ENCODE results near the gene ADSS1.
A peak's percentile ranks its signal among the peaks of the same experiment; 100 is the strongest.

ADSS1 gene

DNA sequence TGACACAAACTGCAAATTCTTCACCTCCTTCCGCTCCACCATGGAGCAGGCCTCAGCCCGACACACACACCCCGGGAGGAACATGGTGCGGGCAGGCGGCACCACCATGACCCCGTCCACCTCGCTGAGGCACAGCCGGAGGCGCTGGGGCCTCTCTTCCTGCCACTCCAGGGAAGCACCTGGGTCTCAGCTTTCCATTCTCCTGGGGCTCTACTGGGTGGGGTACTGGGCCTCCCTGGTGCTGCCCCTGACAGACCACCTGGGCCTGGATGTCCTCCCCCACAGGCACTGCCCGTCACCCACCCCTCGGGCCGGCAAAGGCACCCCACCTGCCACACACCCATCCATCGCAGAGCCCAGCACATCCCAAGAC is 61.7 kb downstream of the ADSS1 start:
- no peak for DNase-seq

DNA sequence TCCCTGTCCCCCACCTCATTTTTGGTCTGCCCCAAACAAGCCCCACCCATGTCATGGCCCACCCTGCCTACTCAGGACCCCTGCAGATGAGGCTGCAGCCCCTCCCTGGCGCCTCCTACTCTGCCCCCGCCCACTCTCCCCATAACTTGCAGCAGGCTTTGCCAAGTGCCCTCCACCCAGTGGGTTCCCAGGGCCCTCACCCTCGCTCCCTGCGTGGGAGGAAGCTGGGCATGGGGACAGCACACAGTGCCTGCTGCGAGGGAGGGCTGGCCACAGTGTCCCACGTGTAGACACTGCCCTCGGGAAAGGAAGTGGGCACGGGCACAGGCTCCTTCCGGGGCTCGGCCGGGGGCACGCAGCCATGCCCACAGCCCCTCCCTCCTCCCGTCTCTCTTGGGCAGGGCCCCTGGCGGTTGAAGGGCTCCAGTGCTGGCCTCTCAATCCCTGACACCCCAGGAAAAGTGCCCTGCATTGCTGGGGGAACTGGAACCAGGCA is 62.1 kb downstream of the ADSS1 start:
- no peak for DNase-seq

DNA sequence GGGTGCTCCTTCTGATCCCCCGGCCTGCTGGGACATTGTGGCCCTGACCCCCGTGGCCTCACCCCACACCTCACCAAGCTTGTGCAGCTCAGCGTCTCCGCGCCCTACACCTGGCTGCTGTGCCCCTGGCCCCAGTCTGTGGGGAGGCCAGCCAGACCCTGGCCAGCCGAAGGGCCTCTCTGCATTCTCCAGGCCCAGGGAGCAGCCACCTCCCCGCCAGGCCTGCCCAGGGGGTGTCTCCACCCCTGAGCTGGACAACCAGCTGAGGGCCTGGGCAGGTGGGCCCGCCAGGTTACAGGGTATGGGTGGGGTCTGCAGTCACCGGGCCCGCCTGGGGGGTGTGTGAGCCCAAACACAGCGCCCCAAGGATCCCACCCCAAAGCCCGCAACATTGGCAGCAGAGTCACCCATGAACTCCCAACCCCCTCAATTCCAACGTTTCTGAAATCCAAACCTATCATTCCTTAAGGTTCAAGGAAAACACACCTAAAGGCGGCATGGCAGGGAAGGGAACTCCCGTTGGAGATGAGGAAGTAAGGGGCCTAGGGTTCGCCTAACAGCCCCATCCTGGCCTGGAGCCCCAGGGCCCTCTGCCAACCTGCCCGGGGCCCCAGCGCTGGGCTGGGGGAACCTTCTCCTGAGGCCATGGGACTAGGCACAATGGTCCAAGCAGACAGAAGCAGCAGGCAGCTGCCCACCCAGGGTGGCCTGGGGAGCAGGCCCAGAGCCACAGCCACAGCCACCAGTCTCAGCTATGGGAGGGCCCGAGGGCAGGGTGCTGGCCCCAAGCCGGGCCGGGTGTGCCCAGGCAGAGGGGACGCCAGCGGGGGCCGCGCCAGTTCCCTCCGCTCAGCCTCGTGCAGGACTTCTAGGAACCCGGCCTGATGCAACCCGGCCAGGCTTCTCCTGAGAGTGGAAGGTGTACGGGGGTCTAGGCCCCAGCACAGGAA is 63.0 kb downstream of the ADSS1 start:
- no peak for DNase-seq

GRCh38 chr14:104787736-104788135 is 63.7 kb downstream of the ADSS1 start:
- DNase-seq: no peak

GRCh38 chr14:104788161-104788818 is 64.3 kb downstream of the ADSS1 start:
- peak; percentile 76 for DNase-seq

- DNase-seq: no peak
Measured at GRCh38 chr14:104788873-104789663, 65.0 kb downstream of the ADSS1 start.

DNA sequence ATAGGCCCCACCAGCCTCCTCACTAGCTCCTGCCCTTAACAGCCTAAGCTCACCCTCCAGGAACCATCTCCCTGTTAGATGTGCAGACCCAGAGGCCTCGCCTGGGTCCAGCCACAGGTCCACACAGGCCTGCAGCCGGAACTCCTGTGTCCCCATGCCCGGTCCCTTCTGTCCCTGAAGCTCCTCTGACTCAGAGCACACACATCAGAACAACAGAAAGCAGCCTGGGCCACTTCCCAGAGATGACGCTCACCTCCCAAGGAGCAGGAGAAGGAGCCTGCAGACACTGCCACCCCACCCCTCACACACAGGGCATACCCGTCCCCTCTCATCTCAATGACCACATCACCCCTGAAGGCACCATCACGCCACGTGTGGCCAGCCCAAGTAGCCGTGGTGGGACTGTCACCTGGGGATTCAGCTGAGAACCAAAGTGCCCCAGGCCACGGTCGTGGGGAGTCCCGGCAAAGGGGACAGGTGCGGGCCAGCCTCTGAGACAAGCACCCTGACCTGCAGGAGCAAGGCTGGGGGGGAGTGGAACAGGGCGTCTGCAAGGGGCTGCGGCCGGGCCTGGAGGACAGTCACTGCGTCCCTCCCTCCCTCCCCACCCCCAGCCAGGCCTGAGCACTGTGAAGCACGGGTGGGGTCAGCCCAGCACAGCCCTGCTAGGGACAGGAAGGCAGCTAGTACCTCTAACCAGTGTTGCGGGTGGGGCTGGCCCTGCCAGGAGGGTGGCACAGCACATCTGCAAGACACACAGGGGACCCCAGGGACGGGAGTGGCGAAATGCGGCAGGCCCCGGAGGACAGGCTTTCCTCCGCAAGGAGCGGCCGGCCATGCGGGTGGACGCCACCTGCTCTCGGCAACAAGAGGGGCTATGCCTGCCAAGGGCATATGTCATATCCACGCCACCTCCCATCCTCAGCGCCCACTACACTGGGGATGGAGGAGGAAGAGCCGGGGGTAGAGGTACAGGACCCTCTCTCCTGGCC is 66.0 kb downstream of the ADSS1 start:
- DNase-seq: no peak

DNA sequence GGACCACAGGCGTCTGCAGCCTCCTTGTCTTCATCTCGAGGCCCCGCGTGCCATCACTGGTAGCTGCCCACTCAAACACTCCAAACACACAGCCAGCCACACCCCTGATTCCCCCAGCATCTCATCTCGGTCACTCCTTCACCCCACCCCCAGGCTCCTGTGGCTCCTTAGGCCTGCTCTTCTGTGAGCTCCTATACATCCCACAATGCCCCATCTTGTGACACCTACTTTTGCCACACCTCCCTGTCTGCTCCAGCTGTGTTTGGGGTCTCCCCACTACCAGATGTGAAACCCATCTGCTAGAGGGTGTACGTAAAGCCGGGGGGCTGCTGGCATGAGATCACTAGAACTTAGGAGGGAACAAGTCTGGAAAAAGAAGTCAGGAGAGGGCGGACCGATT is 67.4 kb downstream of the ADSS1 start:
- DNase-seq: no peak

- DNase-seq: no peak
Measured at GRCh38 chr14:104792101-104792884, 68.3 kb downstream of the ADSS1 start.

GRCh38 chr14:104792945-104793702 is 69.1 kb downstream of the ADSS1 start:
- no peak for DNase-seq

DNA sequence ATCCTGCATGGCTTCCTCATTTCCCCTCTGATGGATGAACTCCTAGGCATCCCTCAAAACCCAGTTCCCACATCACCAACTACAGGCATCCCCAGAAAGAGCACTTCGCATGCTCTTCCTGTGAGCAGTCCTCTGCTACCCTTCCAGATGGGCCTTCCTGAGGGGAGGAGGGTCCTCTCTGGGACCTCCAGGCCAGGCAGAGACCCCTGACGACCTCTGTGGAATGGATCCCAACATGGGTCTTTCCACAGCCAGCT is 69.6 kb downstream of the ADSS1 start:
- no peak for DNase-seq

- no peak for DNase-seq
Measured at GRCh38 chr14:104794099-104794498, 70.1 kb downstream of the ADSS1 start.

- no peak for DNase-seq
Measured at GRCh38 chr14:104794631-104794992, 70.6 kb downstream of the ADSS1 start.

GRCh38 chr14:104794993-104795780 is 71.2 kb downstream of the ADSS1 start, which contains the start of gene AKT1:
AKT1 (minus strand) TSS chr14:104795748; CDS start chr14:104792643, 3,105 bp downstream.
- no peak for DNase-seq

DNA sequence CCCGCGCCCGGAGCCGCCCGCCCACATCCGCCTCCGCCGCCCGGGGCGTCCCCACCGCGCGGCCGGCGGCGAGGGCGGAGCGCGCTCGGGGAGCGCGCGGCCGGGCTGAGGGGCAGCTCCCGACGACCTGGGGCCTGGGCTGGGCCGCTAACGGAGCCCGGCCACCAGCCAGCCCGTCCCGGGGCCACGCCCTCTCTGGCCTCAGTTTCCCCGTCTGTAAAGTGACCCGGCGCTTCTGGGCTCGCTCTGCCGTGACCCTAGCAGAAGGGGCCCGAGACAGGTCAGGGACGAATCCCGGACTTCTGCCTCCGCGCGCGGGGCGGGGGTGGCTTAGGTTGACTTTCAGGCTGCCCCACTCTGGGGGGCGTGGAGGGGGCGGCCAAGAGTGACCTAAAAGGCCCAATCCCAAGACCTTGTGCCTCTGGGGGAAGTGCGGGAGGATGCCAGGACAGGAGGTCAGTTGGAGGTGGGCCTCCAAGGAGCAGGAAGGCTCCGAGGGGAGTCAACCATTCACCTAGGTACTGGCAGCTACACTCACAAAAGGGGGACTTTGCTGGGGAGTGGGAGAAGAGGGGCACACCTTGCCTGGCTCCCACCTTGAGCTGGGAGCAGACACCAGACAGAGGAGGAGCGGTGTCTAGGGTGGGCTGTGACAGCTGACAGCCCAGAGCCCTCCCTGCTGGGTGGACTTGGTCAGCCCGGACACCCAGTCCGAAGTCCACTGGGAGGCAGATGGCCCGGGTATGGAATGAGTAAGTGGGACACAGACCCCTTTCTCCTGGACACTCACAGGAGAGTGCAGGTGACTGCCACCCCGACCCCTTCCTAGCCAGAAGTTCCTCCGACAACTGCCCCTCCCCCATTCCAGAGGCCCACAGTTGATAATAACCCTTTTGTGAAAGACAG is 72.0 kb downstream of the ADSS1 start:
- no peak for DNase-seq

- DNase-seq: no peak
Measured at GRCh38 chr14:104796687-104797081, 72.7 kb downstream of the ADSS1 start.
